Astrocyte of the spinal cord (primary cell): ENCODE measurements around the gene LGALS4.
"Not testable (repeated sequence)": the region's sequence is repeated elsewhere in the genome, so short reads cannot be mapped to it uniquely, and the experiment has no call there.

Source experiments
- DNase-seq: peaks from one replicate; pipeline ENCODE4 v3.0.0; 2011; ENCODE audit warnings: low read depth, low spot score
- H3K4me3 ChIP-seq: 2 replicates; pipeline ENCODE4 v1.5.1; 2011; ENCODE audit warnings: low read depth, mild to moderate bottlenecking, low read length, moderate library complexity
- in situ Hi-C: cut with HindIII; loops from 2 replicates; pipeline ENCODE4 v1.10.0; 2017; ENCODE audit warnings: low sequenced_read_pairs
- TF ChIP-seq, protein P1 (sequence below): IDR thresholded peaks from 2 replicates; pipeline ENCODE4 v1.5.1; 2012; ENCODE audit warnings: low read depth, mild to moderate bottlenecking, low read length, inconsistent platforms

The LGALS4 gene

DNA sequence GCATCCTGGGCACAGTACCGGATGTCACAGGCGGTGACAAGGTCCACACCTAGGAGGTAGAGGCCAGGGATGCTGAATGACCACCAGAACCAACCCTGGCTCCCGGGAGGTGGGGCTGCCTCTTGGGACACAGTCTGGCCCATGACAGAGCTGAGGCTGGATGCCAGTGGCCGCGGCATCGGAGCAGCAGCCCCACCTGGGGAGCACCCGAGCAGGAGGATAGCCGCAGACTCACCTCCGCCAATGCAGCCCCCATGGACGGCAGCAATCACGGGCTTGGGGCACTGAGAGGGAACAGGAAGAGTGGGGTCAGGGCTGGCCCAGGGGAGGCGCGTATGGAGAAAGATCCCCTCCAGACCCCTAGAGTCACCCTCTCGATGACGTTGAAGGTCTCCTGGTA is 4.3 kb upstream of the LGALS4 start:
- in situ Hi-C loops: no loop called here
- DNase-seq: no peak
- no peak overlapping the region for H3K4me3 ChIP-seq
- TF ChIP-seq, protein P1, sequence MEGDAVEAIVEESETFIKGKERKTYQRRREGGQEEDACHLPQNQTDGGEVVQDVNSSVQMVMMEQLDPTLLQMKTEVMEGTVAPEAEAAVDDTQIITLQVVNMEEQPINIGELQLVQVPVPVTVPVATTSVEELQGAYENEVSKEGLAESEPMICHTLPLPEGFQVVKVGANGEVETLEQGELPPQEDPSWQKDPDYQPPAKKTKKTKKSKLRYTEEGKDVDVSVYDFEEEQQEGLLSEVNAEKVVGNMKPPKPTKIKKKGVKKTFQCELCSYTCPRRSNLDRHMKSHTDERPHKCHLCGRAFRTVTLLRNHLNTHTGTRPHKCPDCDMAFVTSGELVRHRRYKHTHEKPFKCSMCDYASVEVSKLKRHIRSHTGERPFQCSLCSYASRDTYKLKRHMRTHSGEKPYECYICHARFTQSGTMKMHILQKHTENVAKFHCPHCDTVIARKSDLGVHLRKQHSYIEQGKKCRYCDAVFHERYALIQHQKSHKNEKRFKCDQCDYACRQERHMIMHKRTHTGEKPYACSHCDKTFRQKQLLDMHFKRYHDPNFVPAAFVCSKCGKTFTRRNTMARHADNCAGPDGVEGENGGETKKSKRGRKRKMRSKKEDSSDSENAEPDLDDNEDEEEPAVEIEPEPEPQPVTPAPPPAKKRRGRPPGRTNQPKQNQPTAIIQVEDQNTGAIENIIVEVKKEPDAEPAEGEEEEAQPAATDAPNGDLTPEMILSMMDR: no peak

- in situ Hi-C loops: no loop called here
- TF ChIP-seq, protein P1: no peak
- no peak for DNase-seq
- no peak overlapping the region for H3K4me3 ChIP-seq
Measured at GRCh38 chr19:38816131-38816750, 3.5 kb upstream of the LGALS4 start.

- in situ Hi-C loops: no loop called here
- no peak overlapping the region for H3K4me3 ChIP-seq
- TF ChIP-seq, protein P1: no peak
- no peak for DNase-seq
Measured at GRCh38 chr19:38815059-38816001, 2.6 kb upstream of the LGALS4 start.

- DNase-seq, H3K4me3 ChIP-seq, in situ Hi-C loops: not testable (repeated sequence)
Measured at GRCh38 chr19:38813932-38814331, 1.2 kb upstream of the LGALS4 start.

- H3K4me3 ChIP-seq: no peak overlapping the region
- DNase-seq: no peak
- in situ Hi-C loops: no loop called here
- TF ChIP-seq, protein P1: no peak
Measured at GRCh38 chr19:38813323-38813722, 578 bp upstream of the LGALS4 start.

GRCh38 chr19:38812009-38812840 is 520 bp downstream of the LGALS4 start:
- TF ChIP-seq, protein P1: no peak
- in situ Hi-C loops: no loop called here
- DNase-seq: no peak
- no peak overlapping the region for H3K4me3 ChIP-seq
